HG02623 (cell line): ENCODE results near the gene TNFRSF25.
"Not testable (repeated sequence)": the region's sequence is repeated elsewhere in the genome, so short reads cannot be mapped to it uniquely, and the experiment has no call there.

Experiments used
- ATAC-seq: cut with Tn5 transposase; IDR thresholded peaks from one replicate; pipeline ENCODE4 v1.9.1; 2021; ENCODE audit warnings: moderate library complexity; ENCODE audit not compliant: unreplicated experiment

The TNFRSF25 gene

DNA sequence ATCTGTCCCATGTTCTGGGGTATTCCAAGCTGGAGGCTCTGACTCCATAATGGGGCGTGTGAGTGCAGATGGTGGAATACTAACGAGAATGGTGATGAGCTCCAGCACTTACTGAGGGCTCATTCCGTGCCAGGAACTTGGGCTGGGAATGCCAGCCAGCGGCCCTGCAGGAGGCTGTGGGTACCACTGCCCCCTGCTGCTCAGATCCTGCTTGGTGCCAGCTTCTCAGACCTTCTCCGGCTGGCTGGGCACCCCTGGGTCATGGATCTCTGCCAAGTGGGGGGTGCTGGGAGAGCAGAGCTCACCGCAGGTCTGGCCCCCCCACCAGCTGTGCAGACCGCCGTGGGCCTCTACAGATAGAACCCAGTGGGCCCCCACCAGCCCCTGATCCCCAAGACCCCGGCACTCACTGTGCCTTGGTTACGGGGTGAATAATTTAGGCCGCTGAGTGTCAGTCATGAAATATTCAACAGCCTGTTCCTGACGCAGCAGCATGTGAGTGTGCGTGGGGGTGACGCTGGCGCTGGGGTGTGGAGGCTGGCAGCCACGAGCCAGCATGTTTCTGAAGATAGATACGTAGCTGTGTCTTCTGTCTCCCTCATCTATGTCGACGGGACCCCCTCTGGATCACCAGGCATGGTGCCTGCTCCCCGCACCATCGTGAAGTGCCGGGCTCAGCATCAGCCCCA, 28.8 kb downstream of the TNFRSF25 start:
- not testable (repeated sequence) for ATAC-seq

DNA sequence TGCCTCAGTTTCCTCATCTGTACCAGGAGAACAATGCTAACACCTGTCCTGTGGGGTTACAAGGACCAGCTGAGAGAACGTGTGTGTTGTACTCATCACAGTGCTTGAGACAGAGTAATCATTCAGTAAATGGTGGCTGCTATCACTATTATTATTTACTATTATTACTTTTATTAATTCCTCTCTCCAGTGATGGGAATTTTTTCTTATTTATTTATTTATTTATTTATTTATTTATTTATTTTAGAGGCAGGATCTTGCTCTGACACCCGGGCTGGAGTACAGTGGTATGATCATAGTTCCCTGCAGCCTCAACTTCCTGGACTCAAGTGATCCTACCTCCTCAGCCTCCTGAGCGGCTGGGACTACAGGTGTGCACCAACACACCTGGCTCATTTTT, 29.7 kb downstream of the TNFRSF25 start:
- ATAC-seq = not testable (repeated sequence)

DNA sequence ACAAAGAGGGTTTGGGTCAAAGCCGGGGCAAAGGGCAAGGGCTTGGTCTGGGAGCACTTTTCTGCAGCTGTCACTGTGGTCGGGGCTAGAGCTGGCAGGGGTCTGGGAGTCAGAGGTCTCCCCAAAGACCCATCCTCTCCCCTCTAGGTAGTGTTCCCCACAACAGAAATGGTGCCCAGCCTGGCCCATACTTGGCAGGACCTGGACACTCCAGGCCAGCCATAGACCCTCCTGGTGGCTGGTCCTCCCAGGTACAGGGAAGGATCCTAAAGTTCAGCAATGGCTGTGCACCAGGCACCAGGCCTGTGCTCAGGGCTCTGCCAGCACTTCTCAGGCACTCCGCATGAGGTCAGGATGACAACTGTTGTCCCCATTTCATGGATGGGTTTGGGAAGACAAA, 30.4 kb downstream of the TNFRSF25 start:
- ATAC-seq = no peak

DNA sequence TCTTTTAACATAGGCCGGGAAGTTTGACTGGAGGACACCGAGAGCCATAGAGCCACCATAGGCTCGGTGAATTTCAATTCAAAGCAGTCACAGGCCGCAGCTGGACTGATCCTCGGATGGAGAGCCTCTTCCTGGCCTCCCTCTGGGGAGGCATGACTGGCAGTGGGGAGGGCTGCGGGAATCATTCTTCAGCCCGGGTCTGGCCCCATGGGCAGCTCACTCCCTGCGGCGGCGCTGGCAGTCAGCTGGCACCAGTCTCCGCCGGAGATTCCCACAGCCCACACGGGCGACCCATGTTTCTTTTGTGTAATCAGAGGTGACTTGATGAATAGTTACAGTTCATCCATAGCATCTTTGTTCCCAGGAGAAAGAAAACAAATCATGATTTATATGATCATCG, 30.8 kb downstream of the TNFRSF25 start:
- no peak for ATAC-seq

DNA sequence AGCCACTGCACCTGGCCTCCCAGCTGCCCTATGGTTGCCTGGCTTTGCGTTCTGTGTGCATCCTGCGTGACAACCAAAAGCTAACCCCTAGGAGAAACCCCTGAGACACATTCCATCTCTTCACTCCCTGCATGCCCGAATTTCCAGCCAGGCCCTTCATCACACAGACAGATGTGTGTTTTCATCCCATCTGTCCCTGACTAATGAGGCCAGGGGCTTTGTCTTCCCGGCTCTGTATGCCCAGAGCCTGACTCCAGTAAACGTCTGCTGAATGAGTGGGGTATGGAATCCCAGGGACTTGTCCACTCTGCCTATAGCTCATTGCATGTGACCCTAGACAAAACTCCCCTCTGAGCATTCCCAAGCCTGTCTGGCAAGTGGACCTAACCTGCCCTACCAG, 31.8 kb downstream of the TNFRSF25 start:
- ATAC-seq = no peak

DNA sequence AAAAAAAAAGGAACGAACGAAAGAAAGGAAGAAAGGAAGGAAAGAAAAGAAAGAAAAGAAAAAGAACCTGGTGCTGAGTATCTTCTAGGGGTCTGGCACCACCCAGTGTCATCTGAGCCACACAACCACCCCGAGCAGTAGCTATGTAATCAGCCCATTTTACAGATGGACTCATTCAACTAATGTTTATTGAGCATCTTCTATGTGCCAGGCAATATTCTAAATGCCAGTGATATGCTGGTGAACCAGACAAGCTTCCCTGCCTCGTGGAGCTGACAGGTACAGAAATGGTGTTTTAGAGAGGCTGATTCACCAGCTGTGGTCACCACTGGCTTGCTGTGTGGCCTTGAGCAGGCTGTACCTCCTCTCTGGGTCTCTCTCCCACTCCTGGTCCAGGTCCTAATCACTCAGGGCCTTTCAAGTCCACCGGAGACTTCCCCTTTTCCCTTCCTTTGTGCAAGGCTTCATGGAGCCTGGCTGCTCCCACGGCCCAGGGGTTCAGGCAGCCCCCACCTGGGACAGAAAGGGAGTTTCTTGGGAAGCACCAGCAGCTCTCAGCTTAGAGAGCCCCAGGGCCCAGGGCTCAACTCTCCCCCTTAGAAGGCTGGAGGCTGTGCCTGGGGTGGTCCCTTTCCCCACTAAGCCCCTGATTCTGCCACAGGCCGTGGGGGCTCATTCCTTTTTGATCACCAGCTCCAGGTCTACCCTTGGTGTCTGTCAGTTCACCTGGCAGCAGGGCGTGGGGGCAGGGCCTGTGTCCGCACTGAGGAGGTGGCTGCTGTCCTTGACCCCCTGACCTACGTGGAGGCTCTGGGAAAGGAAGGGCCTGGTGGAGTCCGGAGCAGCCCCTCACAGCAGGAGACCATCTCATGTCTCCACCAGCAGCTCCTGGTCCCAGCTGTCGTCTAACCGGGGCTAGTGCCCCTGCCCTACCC, 34.1 kb downstream of the TNFRSF25 start:
- not testable (repeated sequence) for ATAC-seq

DNA sequence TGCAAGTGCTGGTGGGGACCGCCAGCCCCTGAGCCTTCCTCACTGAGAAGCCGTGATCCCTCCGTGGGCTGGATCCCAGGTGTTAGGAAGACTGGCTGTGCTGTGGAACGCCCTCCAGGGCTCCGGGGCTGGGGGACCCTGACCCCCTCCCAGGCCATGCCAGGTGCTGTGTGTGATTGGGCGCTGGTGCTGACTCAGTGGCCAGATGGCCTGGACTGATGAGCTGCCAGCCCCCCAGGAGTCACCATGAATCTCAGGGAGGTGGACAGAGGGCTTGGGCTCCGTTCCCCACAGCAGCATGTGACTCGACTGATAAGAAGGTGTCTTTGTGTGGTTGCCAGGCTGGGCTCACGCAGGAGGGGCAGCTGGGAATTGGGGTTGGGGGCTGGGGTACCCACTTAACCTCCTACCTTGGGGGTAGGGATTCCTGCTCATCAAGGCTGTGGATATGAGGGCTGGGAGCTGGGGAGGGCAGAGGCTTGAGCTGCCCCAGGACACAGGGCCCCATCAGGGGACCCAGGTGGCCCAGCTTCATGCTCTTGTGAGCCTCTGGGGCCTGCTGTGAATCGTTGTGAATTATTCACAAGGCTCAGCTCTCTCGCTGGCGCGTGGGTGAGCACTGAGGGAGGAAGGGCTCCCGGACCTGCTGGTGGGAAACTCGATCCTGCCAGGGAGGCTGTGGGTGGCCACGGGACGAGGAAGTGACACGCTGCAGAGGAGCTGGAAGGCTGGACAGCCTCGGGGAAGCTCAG, 36.1 kb downstream of the TNFRSF25 start:
- ATAC-seq = not testable (repeated sequence)

DNA sequence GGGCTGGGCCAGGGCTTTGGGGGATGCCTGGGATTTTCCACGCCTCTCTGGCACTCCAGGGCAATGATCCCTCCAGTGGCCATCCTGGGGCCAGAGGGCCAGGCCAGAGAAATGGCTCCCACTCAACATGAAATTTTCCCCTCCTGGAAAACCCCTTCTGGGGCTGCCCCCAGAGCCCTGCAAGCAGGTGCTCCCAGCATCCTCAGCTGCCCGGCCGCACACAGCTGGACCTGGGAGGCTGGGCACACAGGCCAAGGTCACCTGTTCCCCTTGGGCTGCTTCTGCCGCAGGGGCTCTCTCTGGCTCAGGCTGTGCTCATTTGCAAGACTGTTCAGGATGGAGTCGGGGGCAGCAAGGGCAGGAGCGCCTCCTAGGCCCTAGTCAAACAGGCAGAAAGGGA, 37.5 kb downstream of the TNFRSF25 start:
- ATAC-seq = not testable (repeated sequence)

DNA sequence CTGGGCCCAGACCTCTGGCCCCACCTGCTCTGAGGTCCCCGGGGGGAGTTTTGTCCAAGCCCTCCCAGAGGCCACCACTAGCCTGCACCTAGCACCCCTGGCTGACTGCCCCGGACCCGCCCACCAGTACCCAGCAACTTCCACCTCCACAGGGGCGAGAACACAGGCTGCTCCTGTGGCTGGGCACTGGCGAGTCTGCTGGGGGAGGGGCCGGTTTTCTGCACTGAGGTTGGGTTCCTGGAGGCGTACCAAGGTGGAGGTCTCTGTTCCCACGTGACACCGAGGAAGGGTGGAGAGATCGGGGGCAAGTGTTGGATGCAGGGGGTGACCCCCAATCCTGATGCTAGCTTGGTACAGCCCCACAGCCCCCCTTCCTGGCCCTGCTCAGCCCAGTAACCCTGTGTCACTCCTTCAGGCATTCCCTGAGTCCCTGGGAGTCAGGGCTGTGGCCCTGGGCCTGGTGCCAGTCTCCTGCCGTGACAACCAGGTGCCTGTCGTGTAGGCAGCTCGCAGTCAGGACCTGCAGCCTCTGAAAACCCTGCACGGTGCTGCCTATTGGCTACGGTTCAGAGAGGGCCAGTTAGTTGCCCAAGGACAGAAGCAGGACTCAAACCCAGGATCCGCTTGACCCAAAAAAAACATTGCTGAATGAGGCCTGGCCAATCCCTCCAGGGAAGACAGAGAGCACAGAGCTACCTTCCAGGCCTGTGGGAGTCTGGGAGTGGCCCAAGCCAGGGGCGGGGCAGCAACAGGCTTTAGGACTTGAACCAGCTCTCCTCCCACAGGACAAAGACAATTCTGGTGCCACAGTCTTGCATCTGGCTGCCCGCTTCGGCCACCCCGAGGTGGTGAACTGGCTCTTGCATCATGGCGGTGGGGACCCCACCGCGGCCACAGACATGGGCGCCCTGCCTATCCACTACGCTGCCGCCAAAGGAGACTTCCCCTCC, 38.3 kb downstream of the TNFRSF25 start:
- ATAC-seq = no peak

DNA sequence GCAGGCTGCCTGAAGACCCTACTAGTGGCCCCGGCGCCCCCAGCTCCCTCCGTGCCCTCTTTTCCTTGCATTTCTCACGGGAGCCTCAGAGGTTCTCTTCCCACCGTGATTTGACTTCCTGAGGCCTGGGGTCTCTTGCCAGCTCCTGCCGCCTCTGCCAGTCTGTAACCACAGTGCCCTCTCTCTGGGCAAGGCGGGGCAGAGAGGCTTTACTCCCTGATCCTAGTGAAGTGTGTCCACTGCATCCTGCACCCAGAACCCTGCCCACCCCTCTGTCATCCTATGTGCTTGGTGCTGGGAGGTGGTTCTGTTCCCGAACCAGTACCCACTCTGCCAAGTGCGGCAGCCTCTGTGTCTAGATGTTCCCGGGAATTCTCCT, 39.0 kb downstream of the TNFRSF25 start:
- no peak for ATAC-seq

DNA sequence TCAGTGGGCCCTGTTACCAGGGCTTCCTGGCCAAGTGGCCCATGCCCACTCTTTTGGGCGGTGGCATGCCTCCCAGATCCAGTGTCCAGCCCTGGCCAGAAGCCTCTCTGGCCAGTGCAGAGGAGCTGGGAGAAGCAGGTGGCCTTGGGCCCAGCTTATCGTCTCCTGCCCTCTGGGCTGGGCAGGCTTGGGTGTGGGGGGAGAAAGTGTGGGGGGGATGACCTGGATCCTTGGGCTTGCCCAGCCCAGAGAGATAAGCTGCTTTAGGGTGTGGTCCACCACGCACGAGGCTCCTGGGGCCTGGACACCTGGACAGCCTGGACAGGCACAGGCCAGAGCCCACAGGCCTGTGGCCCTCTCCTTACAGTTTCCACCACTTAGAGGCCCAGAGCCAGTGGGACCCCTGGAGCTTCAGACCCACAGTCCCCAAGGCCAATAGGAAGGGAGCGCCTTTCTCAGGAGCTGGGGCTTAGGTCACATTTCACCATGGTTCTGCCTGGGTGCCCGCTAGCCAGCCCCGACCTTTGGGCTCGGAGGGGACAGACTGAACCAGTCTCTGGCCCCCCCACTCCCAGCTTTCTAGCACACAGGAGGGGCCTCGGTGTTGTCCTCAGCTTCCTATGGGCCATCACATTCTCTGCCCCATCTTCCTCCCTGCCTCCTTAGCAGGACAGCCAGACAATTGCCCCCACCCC, 39.5 kb downstream of the TNFRSF25 start:
- no peak for ATAC-seq

DNA sequence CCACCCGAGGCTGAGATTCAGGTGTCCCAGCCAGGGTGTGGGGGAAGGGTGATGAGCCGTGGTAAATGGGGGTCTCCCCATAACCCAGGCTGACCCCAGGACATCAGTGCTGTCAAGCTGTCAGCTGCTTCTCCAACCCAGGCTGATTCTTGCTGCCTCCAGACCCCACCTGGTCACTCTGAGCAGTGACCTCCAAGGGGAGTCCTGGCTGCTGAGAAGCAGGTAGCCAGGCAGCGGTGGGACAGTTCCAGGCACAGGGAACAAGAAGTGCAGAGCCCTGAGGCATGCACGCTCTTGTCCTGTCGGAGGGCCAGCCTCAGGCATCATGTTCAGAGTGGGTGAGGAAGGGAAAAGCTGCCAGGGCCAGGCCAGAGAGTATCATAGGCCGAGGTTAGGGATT, 40.3 kb downstream of the TNFRSF25 start:
- ATAC-seq = no peak

DNA sequence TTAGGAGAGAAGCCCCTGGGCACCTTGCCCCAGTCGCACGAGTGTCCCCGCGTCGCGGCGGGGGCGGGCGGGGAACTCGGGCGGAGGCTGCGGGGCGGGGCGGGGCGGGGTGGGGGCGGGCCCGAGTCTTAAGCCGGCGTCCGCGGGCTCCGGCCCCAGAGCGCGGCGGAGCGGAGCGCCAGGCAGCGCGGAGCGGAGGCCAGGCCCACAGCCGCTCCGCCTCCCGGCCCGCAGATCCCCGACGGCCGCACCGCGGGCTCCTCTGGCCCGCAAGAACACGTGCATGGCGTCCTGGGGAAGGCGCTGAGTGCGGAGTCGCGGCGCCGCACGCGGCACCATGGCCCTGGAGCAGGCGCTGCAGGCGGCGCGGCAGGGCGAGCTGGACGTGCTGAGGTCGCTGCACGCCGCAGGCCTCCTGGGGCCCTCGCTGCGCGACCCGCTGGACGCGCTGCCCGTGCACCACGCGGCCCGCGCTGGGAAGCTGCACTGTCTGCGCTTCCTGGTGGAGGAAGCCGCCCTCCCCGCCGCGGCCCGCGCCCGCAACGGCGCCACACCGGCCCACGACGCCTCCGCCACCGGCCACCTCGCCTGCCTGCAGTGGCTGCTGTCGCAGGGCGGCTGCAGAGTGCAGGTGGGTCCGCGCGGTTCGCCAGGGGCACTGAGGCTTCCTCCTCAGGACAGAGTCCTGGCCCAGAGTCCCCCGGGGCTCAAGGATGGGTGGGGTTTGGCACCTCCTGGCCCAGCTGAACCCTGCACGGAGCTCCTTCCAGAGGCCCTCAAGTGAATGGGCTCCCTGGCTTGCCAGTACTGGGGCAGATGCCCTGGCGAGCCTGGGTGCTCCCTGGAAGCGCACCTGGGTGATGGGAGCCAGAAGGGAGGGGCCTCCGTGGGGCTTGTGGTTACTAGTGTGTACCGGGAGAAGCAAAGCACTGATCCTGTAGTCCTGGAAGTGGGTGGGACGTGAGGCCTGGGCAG, 41.1 kb downstream of the TNFRSF25 start, which contains the start of gene ESPN:
Gene ESPN (plus strand): TSS at position 158 of the 975 bp plus-strand sequence. CDS start 180 bp downstream, at position 338.
- no peak for ATAC-seq

DNA sequence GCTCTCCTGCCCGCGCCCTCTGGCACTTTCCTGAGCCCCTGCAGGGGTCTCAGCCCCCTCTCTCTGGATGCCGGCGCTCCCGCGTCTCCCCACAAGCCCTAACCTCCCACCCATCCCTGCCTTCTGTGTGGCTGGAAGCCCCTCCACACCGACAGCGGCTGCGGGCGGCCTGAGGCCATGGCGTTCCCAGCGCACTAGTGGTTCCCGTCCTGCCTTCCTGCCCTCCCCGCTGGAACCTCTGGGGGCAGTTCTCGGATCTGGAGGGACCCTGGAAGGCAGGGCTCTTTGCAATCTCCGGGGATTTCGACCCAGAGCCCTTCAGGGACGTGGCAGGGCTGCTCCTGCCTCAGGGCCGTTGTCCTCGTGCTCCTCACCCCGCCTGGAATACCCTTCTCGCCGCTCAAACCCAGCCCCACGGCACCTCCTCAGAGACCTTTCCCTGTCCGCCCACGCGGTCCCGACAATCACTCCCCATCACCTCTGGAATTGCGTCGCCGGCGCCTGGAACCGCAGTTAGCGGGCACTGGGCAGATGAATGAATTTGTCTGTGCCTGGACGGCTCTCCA, 41.9 kb downstream of the TNFRSF25 start:
- ATAC-seq = no peak

DNA sequence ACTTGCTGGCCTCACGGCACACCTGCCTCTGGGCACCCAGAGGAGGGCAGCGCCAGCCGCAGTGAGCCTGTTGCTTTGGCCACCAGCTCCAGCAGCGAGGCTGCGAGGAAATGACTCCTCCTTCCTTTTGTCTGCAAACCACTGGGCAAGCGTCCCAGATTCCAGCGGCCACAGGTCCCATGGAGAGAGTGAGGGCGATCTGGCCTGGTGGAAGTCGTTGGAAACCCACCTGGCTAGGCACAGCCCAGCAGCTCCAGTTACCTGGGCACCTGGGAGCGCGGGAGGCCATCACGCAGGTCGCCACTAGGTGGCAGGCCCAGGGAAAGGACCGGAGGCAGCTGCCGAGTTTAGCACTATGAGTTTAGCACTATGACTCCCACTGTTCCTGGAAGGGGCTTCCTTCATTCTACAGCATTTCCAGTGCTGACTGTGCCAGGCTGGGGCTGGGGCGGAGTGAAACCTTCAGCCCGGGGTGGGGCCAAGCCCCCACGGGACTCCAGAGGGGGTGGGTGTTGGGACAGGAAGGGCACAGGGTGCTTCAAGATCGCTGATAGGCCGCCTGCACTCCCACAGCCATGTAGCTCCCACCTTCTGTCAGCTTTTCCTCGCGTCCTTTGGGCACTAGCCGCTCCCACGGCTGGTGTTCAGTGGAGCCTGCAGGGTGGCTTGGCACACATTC, 42.5 kb downstream of the TNFRSF25 start:
- no peak for ATAC-seq

DNA sequence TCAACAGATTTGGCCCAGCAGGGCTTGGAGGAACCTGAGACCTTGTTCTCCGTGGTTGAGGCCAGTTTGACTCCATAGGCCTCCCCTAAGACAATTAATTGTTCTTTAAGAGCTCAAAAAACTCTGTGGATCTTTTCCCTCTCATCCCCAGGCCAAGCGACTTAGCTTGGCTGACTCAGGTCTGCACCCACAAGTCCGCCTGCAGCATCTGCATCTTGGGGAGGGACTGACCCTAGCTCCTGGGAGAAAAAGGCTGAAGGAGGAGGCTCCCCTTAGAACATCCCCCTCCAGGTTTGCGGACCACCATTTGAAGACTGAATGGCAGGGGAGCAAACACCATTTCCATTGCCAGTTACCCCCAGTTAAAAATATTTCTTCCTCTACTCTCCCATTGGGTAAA, 44.7 kb downstream of the TNFRSF25 start:
- no peak for ATAC-seq

DNA sequence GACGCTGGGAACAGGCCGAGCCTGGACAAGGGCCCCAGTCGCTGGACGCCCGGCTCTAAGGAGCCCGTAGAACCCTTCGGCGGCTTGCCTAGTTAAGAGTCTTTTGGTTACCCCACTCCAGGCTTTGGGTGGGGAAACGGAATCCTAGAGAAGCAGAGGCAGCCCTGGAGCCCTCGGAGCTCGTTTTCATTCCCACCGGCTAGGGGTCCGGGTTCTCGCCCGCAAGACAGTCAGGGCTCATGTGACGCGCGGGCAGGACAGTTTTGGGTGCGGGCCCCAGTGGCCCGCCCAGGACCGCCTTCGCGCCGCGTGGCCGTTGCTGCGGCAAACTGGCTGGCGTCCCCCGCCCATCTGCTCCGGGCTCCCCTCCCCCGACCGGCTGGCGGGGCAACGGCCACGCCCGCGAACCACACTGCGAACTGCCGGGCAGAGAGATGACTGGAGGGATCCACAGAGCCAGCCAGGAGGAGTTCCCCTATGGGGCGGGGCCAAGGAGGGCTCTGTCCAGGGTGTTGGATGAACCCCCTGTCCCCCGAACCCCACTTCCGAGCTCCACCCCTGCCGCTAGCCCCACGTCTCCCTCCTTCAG, 45.4 kb downstream of the TNFRSF25 start:
- ATAC-seq = no peak
